ENCODE results near the gene ARAP1.

ARAP1 gene

DNA sequence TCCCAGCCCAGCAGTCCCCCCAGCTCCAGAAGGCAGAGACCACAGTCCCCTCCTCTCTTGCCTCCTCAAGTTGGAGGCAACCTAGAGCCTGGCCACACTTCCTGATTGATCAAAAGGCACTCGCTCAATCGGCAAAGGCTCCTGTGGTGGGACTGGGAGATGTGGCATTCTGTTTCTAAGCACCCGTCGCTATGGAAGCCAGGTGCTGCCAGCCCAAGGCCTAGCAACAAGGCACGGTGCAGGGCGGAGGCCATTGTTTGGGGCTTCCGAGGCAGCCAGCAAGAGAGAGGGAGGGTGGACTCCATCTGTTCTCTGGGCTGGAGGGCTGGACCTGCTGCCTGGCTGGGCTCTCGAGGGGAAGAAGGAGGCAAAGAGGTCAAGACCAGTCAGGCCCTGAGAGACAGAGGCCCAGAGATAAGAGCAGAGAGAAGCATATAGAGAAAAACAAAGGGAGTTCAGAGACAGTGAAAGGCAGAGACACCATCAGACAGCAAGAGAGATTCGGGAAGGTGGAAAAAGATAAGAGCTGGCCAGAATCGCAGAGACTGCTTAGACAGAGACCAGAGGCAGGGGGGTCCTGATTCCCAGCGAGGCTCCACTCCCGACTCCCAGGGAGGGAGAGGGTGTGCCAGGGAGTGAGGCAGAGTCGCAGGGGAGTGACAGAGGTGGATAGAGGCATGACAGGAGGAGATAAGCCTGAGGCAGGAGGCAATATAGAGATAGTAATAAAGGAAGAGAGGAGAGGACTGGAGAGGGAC lies 99.2 kb downstream of the ARAP1 start:
- DNase-seq, result peak; percentile 88

DNA sequence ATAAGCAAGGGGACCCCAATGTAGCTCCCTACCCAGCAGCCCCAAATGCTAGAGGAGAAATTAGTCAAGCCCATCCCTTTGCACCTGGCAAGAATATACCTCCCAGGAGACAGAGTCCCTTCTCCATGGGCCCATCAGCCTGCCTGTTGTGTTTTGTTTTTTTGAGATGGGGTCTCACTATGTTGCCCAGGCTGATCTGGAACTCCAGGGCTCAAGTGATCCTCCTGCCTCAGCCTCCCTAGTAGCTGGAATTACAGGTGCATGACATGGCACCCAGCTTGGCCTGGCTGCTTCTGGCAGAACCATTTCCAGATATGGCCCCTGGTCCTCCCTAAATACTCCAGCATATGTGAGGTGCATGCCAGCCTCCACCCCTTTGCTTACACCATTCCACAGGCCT lies 100.1 kb downstream of the ARAP1 start:
- DNase-seq, result no peak

DNA sequence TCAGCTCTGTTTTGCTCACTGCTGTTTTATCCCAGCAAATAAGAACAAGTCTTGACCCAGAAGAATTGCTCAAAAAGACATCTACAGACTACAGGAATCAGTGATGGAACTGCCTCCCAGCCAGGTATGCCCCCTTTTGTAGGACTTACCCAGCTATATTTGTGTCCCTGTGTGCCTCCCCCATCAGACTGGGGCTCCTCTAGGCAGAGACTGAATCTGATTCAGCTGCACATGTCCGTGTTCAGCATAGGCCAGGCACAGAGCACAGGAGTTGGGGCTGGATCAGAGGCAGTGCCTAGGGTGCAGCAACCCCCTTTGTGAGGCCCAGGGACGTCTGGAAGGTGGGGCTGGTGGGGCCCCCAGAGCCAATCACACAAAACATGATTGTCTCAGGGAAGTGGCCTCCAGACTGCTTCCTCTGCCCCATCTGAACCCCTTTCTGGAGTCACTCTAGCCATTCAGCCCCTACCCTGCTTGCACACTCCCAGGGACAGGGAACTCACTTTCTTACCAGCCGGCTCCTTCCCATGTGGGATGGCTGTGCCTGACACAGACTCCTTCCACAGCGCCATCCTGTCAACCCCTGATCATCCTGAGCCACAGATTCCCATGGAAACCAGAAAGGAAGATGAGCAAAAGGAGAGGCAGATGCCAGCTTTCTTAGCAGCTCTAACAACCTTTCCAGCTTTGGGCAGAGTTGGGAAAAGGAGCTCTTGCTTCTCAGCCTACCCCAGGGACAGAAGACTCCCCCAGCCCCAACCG lies 102.8 kb downstream of the ARAP1 start:
- DNase-seq, result no peak

- DNase-seq, result no peak
Observed at GRCh38 chr11:72648384-72649136, 103.6 kb downstream of the ARAP1 start.

DNA sequence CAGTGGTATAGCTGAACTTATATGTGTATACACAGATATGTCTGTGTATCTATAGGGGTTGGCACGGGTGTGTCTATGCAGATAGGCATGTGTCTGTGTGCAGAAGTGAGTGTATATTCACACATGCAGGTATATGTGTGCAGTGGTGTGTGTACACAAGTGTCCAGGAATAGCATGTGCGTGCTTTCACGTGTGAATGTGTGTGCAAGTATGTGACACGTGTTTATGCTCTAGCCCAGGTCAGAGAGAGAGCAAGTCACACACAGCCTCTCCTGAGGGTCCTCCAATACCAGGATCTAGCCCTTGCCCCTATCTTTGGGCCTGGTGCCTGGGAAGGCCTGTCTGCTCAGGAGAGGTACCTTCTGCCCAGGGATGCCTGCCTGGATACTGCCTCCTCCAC lies 104.3 kb downstream of the ARAP1 start:
- DNase-seq, result no peak

- no peak for DNase-seq
Observed at GRCh38 chr11:72646472-72646871, 105.7 kb downstream of the ARAP1 start.

- DNase-seq, result no peak
Observed at GRCh38 chr11:72646024-72646423, 106.2 kb downstream of the ARAP1 start.

DNA sequence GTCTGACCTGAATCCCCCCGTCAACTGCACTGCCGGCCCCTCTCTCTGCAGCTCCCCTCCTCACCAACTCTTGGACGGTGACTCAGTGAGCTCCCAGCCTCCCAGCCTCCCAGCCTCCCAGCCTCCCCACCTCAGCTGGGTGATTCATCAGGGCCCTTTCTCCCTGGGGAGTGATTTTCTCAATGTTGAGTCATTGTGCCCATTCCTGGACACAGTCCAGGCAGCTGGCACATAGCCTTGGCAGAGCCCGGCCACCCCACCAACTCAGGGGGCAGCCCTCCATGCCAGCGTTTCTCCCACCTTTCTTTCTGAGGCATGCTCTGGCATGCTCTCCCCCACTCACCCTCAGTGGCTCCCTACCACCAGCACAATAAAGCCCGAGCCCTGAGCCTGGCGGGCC lies 108.7 kb downstream of the ARAP1 start:
- DNase-seq, result no peak

DNA sequence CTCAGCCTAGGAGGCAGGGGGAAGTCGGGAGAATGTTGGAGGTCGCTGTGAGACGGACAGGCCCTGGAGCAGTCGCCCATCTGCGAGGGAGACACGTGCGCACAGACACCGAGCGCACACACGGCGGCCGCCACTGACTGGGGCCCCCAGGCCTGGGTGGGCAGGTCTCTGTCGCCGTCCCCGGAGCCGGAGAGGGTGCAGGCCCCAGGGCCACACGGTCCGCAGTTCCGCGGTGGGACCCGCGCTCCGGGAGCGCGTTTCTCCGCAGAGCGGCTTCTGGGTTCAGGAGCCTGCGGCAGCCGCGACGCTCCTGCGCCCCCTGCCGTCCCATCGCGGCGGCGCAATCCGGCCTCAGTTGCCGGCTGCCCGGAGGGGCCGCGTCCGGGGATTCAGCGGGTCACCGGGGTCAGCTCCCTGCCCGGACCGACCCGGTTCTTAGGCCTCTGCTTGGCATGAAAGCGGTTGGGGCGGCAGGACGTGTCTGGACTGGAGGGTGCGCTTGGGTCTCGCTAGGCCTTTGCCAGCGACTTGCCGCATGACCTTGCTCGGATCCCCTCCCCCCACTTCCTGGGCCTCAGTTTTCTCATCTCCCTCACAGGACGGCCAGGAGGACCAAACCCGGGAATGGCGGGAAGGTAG lies 109.2 kb downstream of the ARAP1 start:
- DNase-seq, result peak; percentile 77

DNA sequence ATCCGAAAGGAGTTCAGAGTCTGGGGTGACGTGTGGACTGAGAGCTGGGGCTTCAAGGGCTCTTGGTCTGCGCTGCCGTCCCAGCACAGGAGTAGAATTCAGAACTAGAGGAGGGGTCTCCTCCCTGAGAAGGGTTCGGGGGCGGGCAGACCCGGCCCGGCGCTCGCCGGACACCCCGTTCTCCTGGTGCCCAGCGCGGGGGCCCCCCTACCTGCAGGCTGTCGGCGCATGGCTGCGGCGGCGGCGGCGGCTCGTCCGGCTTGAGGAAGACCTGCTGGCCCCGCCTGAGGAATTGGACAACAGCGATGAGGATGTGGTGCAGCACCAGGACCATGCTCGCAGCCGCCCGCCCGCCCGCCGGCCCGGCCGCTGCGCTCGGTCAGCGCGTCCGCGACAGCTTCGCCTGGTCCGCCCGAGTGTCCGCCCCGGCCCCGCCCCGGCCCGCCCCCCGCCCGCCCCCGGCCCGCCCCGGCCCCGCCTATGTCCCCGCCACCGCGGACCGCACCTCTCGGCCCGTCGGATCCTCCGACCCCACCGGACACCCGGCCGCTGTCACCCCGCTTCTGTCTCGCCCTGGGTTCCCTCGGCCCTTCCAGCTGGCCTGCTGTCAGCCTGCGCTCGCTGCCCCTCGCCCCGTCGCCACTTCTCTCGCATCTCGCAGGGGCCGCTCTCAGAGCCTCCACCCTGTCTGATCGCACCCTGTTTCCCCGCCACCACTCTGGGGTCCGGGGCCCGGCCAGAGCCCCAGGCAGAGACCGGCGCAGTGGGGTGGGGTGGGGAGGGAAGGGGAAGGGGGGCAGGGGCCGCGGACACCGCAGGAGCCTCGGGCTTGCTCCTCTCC lies 109.9 kb downstream of the ARAP1 start:
- DNase-seq, result peak; percentile 66

DNA sequence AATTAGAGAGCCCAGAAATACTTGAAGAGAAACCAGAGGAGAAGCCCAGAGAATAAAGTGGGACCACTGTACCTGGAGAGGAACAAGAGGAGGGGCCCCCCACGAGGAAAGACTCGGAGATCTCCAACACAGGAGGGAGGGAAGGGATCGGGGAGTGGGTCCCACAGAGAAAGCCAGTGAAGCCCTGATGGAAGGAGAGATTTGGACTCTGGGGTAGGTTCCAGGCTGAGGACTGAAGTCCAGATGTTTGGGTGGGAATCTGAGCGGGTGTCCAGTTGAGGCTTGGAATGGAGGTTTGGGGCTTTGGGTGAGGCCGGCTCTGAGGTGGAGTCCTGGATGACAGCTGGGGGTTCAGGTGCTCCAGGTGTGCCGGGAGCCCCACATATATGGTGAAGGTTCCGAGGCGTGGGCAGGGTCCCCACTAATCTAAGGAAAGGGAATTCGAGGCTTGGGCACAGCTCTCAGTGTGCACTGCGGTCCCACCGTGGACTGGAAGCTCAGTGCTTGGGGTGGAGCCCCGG lies 110.6 kb downstream of the ARAP1 start:
- DNase-seq, result no peak

DNA sequence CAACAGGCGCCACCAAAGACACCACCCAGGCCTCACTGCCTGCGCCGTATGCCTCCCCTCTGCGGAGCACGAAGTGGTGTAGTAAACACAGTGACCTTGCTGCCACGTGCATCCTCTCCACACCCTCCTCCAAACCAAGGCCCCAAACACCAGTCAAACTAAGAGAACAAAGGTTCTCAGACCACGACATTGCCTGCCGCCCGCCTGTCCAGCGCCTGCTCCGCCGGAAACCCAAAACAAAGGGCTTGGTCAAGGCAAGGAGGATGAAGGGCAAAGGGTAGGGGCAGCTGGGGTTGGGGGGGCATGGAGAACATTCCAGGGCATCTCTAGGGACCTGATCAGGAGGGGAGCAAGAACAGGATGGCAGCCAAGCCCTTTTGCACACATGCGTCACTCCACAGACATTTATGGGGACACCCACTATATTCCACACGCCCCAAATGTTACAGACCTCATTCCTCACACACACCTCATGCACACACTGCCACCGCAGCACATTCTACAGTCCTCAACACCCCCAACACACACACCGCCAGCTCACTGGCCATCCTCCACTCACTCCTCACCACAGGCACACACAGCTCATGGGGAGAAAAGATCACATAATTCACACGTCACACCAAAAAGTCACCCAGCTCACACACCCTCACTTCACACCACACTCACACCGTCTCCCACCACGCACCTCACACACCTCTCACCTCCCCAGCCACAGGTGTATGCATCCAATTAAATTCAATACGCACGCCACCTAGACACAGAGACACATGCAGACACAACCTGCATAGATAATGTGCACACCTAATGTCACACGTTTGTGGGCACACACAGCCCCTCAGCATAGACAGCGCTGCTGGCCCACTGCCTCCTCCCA lies 112.5 kb downstream of the ARAP1 start:
- no peak for DNase-seq

DNA sequence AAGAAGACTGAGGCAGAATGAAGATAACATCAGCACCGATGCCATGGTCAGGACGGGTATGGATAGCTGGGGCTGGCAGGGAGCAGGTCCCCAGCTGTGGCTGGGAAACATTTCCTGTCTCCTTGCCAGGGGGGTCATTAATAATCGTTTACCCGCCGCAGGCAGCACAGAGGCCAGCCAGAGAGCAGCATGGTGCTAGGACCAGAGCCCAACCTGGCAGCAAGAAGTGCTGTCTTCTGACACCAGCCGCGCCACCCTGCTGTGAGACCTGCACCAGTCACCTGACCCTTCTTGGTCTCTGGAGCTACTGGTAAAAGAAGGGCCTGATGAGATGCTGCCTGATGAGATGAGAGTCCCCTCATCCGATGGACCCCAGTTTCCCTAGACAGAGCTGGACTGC lies 114.3 kb downstream of the ARAP1 start:
- DNase-seq, result no peak

GRCh38 chr11:72637198-72637597 lies 115.0 kb downstream of the ARAP1 start:
- no peak for DNase-seq

- DNase-seq, result no peak
Observed at GRCh38 chr11:72636376-72636775, 115.8 kb downstream of the ARAP1 start.

GRCh38 chr11:72635933-72636332 lies 116.3 kb downstream of the ARAP1 start:
- no peak for DNase-seq

DNA sequence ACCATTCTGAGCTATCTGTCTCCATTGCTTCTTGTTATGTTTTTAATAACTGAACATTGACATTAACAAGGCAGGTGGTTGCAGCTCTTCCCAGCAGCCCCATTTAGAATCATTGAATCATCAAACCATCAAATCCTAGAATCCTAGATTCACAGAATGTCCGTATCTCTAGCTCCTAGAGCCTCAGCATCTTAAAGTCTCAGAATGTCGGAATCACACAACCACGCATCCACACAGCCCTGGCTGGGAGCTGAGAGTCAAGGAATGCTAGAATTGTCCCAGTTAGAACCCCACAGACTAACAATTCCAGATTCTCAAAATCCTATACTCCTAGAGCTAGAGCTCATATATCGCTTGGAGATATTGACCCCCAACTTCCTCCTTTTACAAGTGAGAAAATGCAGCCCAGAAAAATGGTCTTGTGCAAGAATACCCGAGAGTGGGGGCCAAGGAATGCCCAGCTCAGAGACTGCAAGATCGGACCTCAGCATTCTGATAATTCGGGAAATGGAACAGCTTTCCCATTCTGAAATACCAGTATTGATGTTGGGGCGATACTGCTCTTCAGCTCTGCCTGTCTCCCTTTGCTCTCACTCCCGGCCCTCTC lies 116.8 kb downstream of the ARAP1 start:
- no peak for DNase-seq
